Measurements from ENCODE around the gene GSTT2B. TPM values are rescaled to one million over a fixed set of nuclear protein-coding genes. Genes with fewer than 3 reads are reported as not detected.
"Not testable (repeated sequence)": the region's sequence is repeated elsewhere in the genome, so short reads cannot be mapped to it uniquely, and the experiment has no call there.

GSTT2B gene
- total RNA-seq, 1 donor from 2014 or later, result 0.65 TPM

- H3K27ac Mint-ChIP-seq, result not testable (repeated sequence)
- peaks cover 14% of the 10 kb centered on the region for H3K4me1 Mint-ChIP-seq (ENCODE audit: low read depth)
Observed at GRCh38 chr22:23974836-23975352, 13.9 kb upstream of the GSTT2B start.

GRCh38 chr22:23974345-23974744, 13.3 kb upstream of the GSTT2B start, which contains the start of gene DDT:
Gene DDT (minus strand): TSS chr22:23974441. CDS start chr22:23974414, 27 bp downstream.
- H3K4me3 Mint-ChIP-seq; H3K27me3 Mint-ChIP-seq (ENCODE audit: insufficient read depth); DNase-seq (ENCODE audit: low spot score); intact Hi-C loops (cut with micrococcal nuclease); H3K9me3 Mint-ChIP-seq; H3K27ac Mint-ChIP-seq: not testable (repeated sequence)
- H3K36me3 Mint-ChIP-seq (ENCODE audit: low read depth), result peaks cover 14% of the 10 kb centered on the region
- H3K4me1 Mint-ChIP-seq (ENCODE audit: low read depth), result peaks cover 20% of the 10 kb centered on the region

More at GRCh38 chr22:23974836-23975352, 13.9 kb upstream of the GSTT2B start:
- intact Hi-C loops (cut with micrococcal nuclease); DNase-seq (ENCODE audit: low spot score); H3K4me3 Mint-ChIP-seq; H3K9me3 Mint-ChIP-seq; H3K27me3 Mint-ChIP-seq (ENCODE audit: insufficient read depth): not testable (repeated sequence)
- peaks cover 12% of the 10 kb centered on the region for H3K36me3 Mint-ChIP-seq (ENCODE audit: low read depth)

GRCh38 chr22:23971927-23972326, 10.9 kb upstream of the GSTT2B start:
- Mint-ChIP-seq H3K4me1 (ENCODE audit: low read depth) (peaks cover 25% of the 10 kb centered on the region), H3K4me3 (peak overlapping the region; percentile 51), H3K36me3 (ENCODE audit: low read depth) (peaks cover 16% of the 10 kb centered on the region)
- H3K27ac Mint-ChIP-seq; intact Hi-C loops (cut with micrococcal nuclease); DNase-seq (ENCODE audit: low spot score); H3K27me3 Mint-ChIP-seq (ENCODE audit: insufficient read depth); H3K9me3 Mint-ChIP-seq: not testable (repeated sequence)

GRCh38 chr22:23970816-23971486, 10.0 kb upstream of the GSTT2B start:
- H3K9me3 Mint-ChIP-seq, result no peaks in the 10 kb centered on the region
- intact Hi-C loops (cut with micrococcal nuclease), result no loop called here
- H3K4me1 Mint-ChIP-seq (ENCODE audit: low read depth), result peaks cover 25% of the 10 kb centered on the region
- H3K36me3 Mint-ChIP-seq (ENCODE audit: low read depth), result peaks cover 16% of the 10 kb centered on the region
- H3K4me3 Mint-ChIP-seq, result peak overlapping the region; percentile 2
- no peak for DNase-seq (ENCODE audit: low spot score)
- H3K27ac Mint-ChIP-seq, result no peak overlapping the region
- H3K27me3 Mint-ChIP-seq (ENCODE audit: insufficient read depth), result no peaks in the 10 kb centered on the region

- Mint-ChIP-seq H3K27me3 (ENCODE audit: insufficient read depth) (no peaks in the 10 kb centered on the region), H3K4me1 (ENCODE audit: low read depth) (peaks cover 25% of the 10 kb centered on the region), H3K4me3 (peak overlapping the region; percentile 2), H3K27ac (peak overlapping the region; percentile 21), H3K9me3 (no peaks in the 10 kb centered on the region), H3K36me3 (ENCODE audit: low read depth) (peaks cover 16% of the 10 kb centered on the region)
- intact Hi-C loops (cut with micrococcal nuclease), result no loop called here
- no peak for DNase-seq (ENCODE audit: low spot score)
Observed at GRCh38 chr22:23970201-23970641, 9.2 kb upstream of the GSTT2B start.

GRCh38 chr22:23969071-23969470, 8.1 kb upstream of the GSTT2B start:
- Mint-ChIP-seq H3K27me3 (ENCODE audit: insufficient read depth) (no peaks in the 10 kb centered on the region), H3K4me3 (peak overlapping the region; percentile 74), H3K27ac (peak overlapping the region; percentile 66), H3K9me3 (no peaks in the 10 kb centered on the region), H3K36me3 (ENCODE audit: low read depth) (peaks cover 16% of the 10 kb centered on the region), H3K4me1 (ENCODE audit: low read depth) (peaks cover 25% of the 10 kb centered on the region)
- DNase-seq (ENCODE audit: low spot score), result no peak
- intact Hi-C loops (cut with micrococcal nuclease), result no loop called here

- DNase-seq (ENCODE audit: low spot score); H3K27ac Mint-ChIP-seq; H3K9me3 Mint-ChIP-seq; H3K27me3 Mint-ChIP-seq (ENCODE audit: insufficient read depth); H3K4me3 Mint-ChIP-seq; intact Hi-C loops (cut with micrococcal nuclease): not testable (repeated sequence)
- Mint-ChIP-seq H3K4me1 (ENCODE audit: low read depth) (peaks cover 25% of the 10 kb centered on the region), H3K36me3 (ENCODE audit: low read depth) (peaks cover 16% of the 10 kb centered on the region)
Observed at GRCh38 chr22:23966568-23966967, 5.6 kb upstream of the GSTT2B start, which contains the start of gene DDTL. Gene DDTL (plus strand): TSS chr22:23966888. CDS start chr22:23966915, 27 bp downstream.

- H3K36me3 Mint-ChIP-seq (ENCODE audit: low read depth), result peaks cover 13% of the 10 kb centered on the region
- H3K27ac Mint-ChIP-seq; H3K4me3 Mint-ChIP-seq; H3K9me3 Mint-ChIP-seq; intact Hi-C loops (cut with micrococcal nuclease); H3K27me3 Mint-ChIP-seq (ENCODE audit: insufficient read depth); DNase-seq (ENCODE audit: low spot score): not testable (repeated sequence)
- peaks cover 21% of the 10 kb centered on the region for H3K4me1 Mint-ChIP-seq (ENCODE audit: low read depth)
Observed at GRCh38 chr22:23966094-23966493, 5.1 kb upstream of the GSTT2B start.

- H3K4me3 Mint-ChIP-seq; H3K36me3 Mint-ChIP-seq (ENCODE audit: low read depth); H3K9me3 Mint-ChIP-seq; H3K4me1 Mint-ChIP-seq (ENCODE audit: low read depth); H3K27me3 Mint-ChIP-seq (ENCODE audit: insufficient read depth): not testable (repeated sequence)
- DNase-seq (ENCODE audit: low spot score), result peak; percentile 72
- intact Hi-C loops (cut with micrococcal nuclease), result loop anchor here (5.0 to 10.0 kb wide), 3 partner anchors 94 to 332 kb away; partner anchors contain the start of gene CHCHD10
- peak overlapping the region; percentile 36 for H3K27ac Mint-ChIP-seq
Observed at GRCh38 chr22:23956301-23956900, 4.6 kb downstream of the GSTT2B start.

- intact Hi-C loops (cut with micrococcal nuclease), result loop anchor here (5.0 to 10.0 kb wide), 3 partner anchors 94 to 331 kb away; partner anchors contain the start of gene CHCHD10
- H3K4me3 Mint-ChIP-seq; H3K27me3 Mint-ChIP-seq (ENCODE audit: insufficient read depth); H3K9me3 Mint-ChIP-seq; DNase-seq (ENCODE audit: low spot score); H3K36me3 Mint-ChIP-seq (ENCODE audit: low read depth); H3K4me1 Mint-ChIP-seq (ENCODE audit: low read depth); H3K27ac Mint-ChIP-seq: not testable (repeated sequence)
Observed at GRCh38 chr22:23955886-23956285, 5.1 kb downstream of the GSTT2B start.

- intact Hi-C loops (cut with micrococcal nuclease), result loop anchor here (5.0 to 10.0 kb wide), 3 partner anchors 93 to 330 kb away; partner anchors contain the start of gene CHCHD10
- not testable (repeated sequence) for H3K27me3 Mint-ChIP-seq (ENCODE audit: insufficient read depth); DNase-seq (ENCODE audit: low spot score); H3K9me3 Mint-ChIP-seq; H3K4me1 Mint-ChIP-seq (ENCODE audit: low read depth); H3K36me3 Mint-ChIP-seq (ENCODE audit: low read depth); H3K4me3 Mint-ChIP-seq; H3K27ac Mint-ChIP-seq
Observed at GRCh38 chr22:23954991-23955305, 6.0 kb downstream of the GSTT2B start.

GRCh38 chr22:23954193-23954990, 6.6 kb downstream of the GSTT2B start:
- DNase-seq (ENCODE audit: low spot score); H3K27me3 Mint-ChIP-seq (ENCODE audit: insufficient read depth); H3K4me1 Mint-ChIP-seq (ENCODE audit: low read depth); H3K9me3 Mint-ChIP-seq; H3K36me3 Mint-ChIP-seq (ENCODE audit: low read depth); H3K4me3 Mint-ChIP-seq: not testable (repeated sequence)
- H3K27ac Mint-ChIP-seq, result peak overlapping the region; percentile 4
- intact Hi-C loops (cut with micrococcal nuclease), result loop anchor here (10.0 kb wide), 1 partner anchor 330 kb away; no protein-coding TSS in a partner anchor
